BJ (cell line): ENCODE data around the gene TGFB1. TPM values are rescaled to one million over a fixed set of nuclear protein-coding genes. Genes with fewer than 3 reads are reported as not detected.

Experiments used
- CTCF ChIA-PET: fragments of 350-600 bp; formaldehyde crosslinking; extraction: SDS; loops from one replicate; lab custom pipeline; 2021; ENCODE audit warnings: antibody characterized with exemption, inconsistent platforms; lab: Yijun Ruan, JAX
- POLR2A ChIA-PET: fragments of 300-600 bp; sonication (Branson Sonifier 250); formaldehyde crosslinking; extraction: SDS; loops from one replicate; lab custom pipeline; 2021; ENCODE audit warnings: antibody characterized with exemption; lab: Charles Lee
- DNase-seq: peaks from one replicate; pipeline ENCODE4 v3.0.0-alpha.2; 2011; ENCODE audit warnings: low read depth
- H3K27me3 ChIP-seq: 2 replicates; pipeline ENCODE4 v1.6.0; 2011; ENCODE audit warnings: low read length; ENCODE audit not compliant: control insufficient read depth, insufficient read depth
- H3K36me3 ChIP-seq: 2 replicates; pipeline ENCODE4 v1.5.1; 2011; ENCODE audit warnings: low read length; ENCODE audit not compliant: control insufficient read depth, insufficient read depth
- H3K4me3 ChIP-seq: 2 replicates; pipeline ENCODE4 v1.5.1; 2011; ENCODE audit warnings: low read depth, mild to moderate bottlenecking, control low read depth, low read length
- CTCF ChIP-seq: IDR thresholded peaks from 2 replicates; pipeline ENCODE4 v1.5.1; 2011; ENCODE audit warnings: low read depth, mild to moderate bottlenecking, control low read depth, inconsistent platforms, low read length, moderate library complexity; ENCODE audit not compliant: insufficient read depth
- polyA plus RNA-seq: library from polyadenylated mRNA; depleted of rRNA; stranded (reverse); fragments of >200 nt; gene quantifications from 2 replicates; pipeline ENCODE4 v1.2.3, GENCODE V29; 2011

TGFB1 gene
- polyA plus RNA-seq, 1 experiment = 11.2 TPM

GRCh38 chr19:41369769-41370168 lies 16.0 kb upstream of the TGFB1 start:
- Histone ChIP-seq H3K36me3 (no peaks in the 10 kb centered on the region; the same call in 1 of the 2 replicates), H3K4me3 (no peak overlapping the region), H3K27me3 (no peaks in the 10 kb centered on the region)
- ChIA-PET POLR2A (no interaction called here), CTCF (interaction anchor here (1.6 kb wide), 1 partner anchor 75 kb away, joined by 4 read pairs; no protein-coding TSS in a partner anchor)
- no peak for DNase-seq
- no peak for TF ChIP-seq CTCF

GRCh38 chr19:41367848-41368301 lies 14.2 kb upstream of the TGFB1 start:
- ChIA-PET POLR2A (no interaction called here), CTCF (interaction anchor here (0.7 to 1.3 kb wide), 3 partner anchors 9 to 193 kb away, joined by 3 read pairs; partner anchors contain the start of gene TMEM91)
- Histone ChIP-seq H3K27me3 (no peaks in the 10 kb centered on the region), H3K4me3 (no peak overlapping the region), H3K36me3 (no peaks in the 10 kb centered on the region)
- no peak for TF ChIP-seq CTCF
- peak; percentile 91 for DNase-seq

- DNase-seq = no peak
- CTCF ChIA-PET = interaction anchor here (0.8 to 1.5 kb wide), 2 partner anchors 14 to 20 kb away, joined by 3 to 8 read pairs; no protein-coding TSS in a partner anchor
- POLR2A ChIA-PET = interaction anchor here (0.5 to 0.7 kb wide), 2 partner anchors 14 to 664 kb away, joined by 9 to 13 read pairs; no protein-coding TSS in a partner anchor
- Histone ChIP-seq H3K36me3 (no peaks in the 10 kb centered on the region), H3K4me3 (no peak overlapping the region), H3K27me3 (no peaks in the 10 kb centered on the region)
- no peak for TF ChIP-seq CTCF
These were observed 12.4 kb upstream of the TGFB1 start for GRCh38 chr19:41366089-41366488.

- H3K4me3 ChIP-seq = peak overlapping the region; percentile 60
- POLR2A ChIA-PET = interaction anchor here (0.6 to 1.2 kb wide), 6 partner anchors 8 to 899 kb away, joined by 3 to 10 read pairs (median 4); partner anchors contain the start of genes BLVRB and TMEM91
- no peak for TF ChIP-seq CTCF
- H3K27me3 ChIP-seq = no peaks in the 10 kb centered on the region
- DNase-seq = no peak
- no peaks in the 10 kb centered on the region for H3K36me3 ChIP-seq
- CTCF ChIA-PET = interaction anchor here (0.7 to 2.7 kb wide), 7 partner anchors 10 to 57 kb away, joined by 3 to 14 read pairs (median 5); partner anchors contain the start of gene TGFB1
These were observed 11.0 kb upstream of the TGFB1 start for GRCh38 chr19:41364524-41365391.
